Pancreas (tissue), 10 donors: ENCODE data around the gene MYL7. TPM values are rescaled to one million over a fixed set of nuclear protein-coding genes. Genes with fewer than 3 reads are reported as not detected.

ENCODE experiments used
- ATAC-seq, 4 donors: fragments of 200-7000 bp; cut with Tn5 transposase; one replicate each; pipeline versions ENCODE4 v1.8.0 to v1.9.1; 2020; ENCODE audit warnings: mild to moderate bottlenecking in 4 of 4, moderate library complexity in 4 of 4
- DNase-seq, 6 donors: peaks; one replicate each; pipeline ENCODE4 v3.0.0-alpha.2; 2020
- FAIRE-seq: peaks from 2 replicates; lab custom pipeline; 2012; peaks lifted over from hg19 to GRCh38; lab: Jason Lieb, UNC
- H3K27ac ChIP-seq, 4 donors: fragments of 200-600 bp; sonication (generic); 1 replicate in 3 of 4; 2 replicates in 1 of 4; pipeline versions ENCODE4 v1.5.0 to v1.8.0; 2020
- H3K27me3 ChIP-seq, 4 donors: fragments of 200-600 bp; one replicate each; pipeline ENCODE4 v1.8.0; 2021
- H3K36me3 ChIP-seq, 3 donors: fragments of 200-600 bp; sonication (generic) in 1 of 3; one replicate each; pipeline versions ENCODE4 v1.5.0 to v1.8.0; 2020 to 2021
- H3K4me1 ChIP-seq, 3 donors: fragments of 200-600 bp; one replicate each; pipeline ENCODE4 v1.8.0; 2021
- H3K4me3 ChIP-seq, 4 donors: fragments of 200-600 bp; sonication (generic) in 2 of 4; one replicate each; pipeline versions ENCODE4 v1.5.0 to v1.8.0; 2020 to 2021
- H3K9me3 ChIP-seq, 4 donors: fragments of 200-600 bp; one replicate each; pipeline ENCODE4 v1.8.0; 2021
- WGBS, 2 donors: extraction: QIAGEN DNeasy Blood & Tissue Kit; methylation state at CpG; one replicate each; pipeline ENCODE4 v1.1.7; 2013; 5-methylcytosine and 5-hydroxymethylcytosine counted together
- intact Hi-C, 3 donors: fragments of 100-400 bp; cut with DNase I; formaldehyde crosslinking; loops; one replicate each; pipeline versions ENCODE4 v1.11.1 to v1.14.2; 2022
- polyA plus RNA-seq, 2 donors: library from polyadenylated mRNA; stranded (reverse); fragments of 200-250 nt; gene quantifications; one replicate each; pipeline ENCODE4 v1.2.3, GENCODE V29; 2013
- total RNA-seq, 6 donors: library from RNA; stranded (reverse); fragmentation: NEBNext Ultra II Directional in 4 of 6; extraction: Animal tissue kit (Norgen Biotek cat#: 25700) in 4 of 6; gene quantifications; one replicate each; pipeline versions ENCODE4 v1.2.1 to v1.2.4, GENCODE V29; 2021 to 2023
- TF ChIP-seq, protein P1 (sequence below), 4 donors: fragments of 200-600 bp; sonication (generic) in 3 of 4; IDR thresholded peaks; one replicate each; pipeline versions ENCODE4 v1.5.0 to v1.8.0; 2021; ENCODE audit warnings: antibody characterized with exemption in 4 of 4
- donor health status: healthy with polysubstance abuse.
- donor health status: DM: no; HTN: no; CAD: no; lungs with moderate emphysema.
- donor health status: DM: no; HTN: no; CAD: no.
- donor health status: control.
- donor health status: control.
- donor health status: Bipolar disorder and iron deficiency.
- donor health status: DM: yes; HTN: yes; CAD: no.
- donor health status: DM: no; HTN: no; CAD: no.
- donor health status: DM: no; HTN: no; CAD: no.
- donor health status: DM: yes; HTN: yes; CAD: no.

The MYL7 gene
- total and polyA plus RNA-seq, 8 donors, result 0.94 to 2.3 (median 1.9) TPM; not detected in 5

DNA sequence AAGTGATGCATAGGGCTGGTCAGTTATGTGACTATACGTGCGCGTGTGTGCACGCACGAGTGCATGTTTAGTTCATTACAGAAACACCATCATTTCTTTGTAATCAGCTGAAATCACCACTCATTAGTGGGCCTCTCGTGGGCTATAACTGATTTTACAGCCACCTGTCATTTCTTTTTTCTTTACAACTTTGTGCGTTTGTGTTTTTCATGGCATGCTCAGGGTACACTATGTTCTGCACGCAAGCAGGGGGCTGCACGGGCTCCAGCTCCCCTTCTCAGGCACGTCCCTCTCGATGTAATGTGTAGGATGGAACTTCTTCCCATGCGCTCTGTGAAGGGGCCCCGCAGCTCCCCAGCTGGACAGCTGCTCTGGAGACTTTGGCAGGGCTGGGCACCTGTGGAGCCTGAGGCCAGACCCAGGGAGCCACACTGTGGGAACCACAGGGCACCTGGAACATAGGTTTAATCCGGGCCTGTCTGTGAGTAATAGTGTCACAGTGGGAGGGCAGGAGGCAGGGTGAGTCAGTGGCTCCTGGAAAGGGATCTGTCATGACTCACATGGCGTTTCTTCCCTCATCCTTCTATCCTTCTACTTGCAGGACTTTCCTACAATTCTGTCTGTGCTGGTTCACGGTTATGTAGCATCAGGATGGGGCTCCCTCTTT, 43.2 kb upstream of the MYL7 start:
- Histone ChIP-seq H3K9me3 (no peaks in the 10 kb centered on the region), H3K27me3 (no peaks in the 10 kb centered on the region), H3K27ac (no peak overlapping the region), H3K4me1 (no peaks in the 10 kb centered on the region), H3K36me3 (no peaks in the 10 kb centered on the region), H3K4me3 (no peak overlapping the region)
- 71 to 78% methylated on average over 16 of the region's 16 CpGs for WGBS, 2 donors
- DNase-seq, result no peak
- TF ChIP-seq, protein P1, sequence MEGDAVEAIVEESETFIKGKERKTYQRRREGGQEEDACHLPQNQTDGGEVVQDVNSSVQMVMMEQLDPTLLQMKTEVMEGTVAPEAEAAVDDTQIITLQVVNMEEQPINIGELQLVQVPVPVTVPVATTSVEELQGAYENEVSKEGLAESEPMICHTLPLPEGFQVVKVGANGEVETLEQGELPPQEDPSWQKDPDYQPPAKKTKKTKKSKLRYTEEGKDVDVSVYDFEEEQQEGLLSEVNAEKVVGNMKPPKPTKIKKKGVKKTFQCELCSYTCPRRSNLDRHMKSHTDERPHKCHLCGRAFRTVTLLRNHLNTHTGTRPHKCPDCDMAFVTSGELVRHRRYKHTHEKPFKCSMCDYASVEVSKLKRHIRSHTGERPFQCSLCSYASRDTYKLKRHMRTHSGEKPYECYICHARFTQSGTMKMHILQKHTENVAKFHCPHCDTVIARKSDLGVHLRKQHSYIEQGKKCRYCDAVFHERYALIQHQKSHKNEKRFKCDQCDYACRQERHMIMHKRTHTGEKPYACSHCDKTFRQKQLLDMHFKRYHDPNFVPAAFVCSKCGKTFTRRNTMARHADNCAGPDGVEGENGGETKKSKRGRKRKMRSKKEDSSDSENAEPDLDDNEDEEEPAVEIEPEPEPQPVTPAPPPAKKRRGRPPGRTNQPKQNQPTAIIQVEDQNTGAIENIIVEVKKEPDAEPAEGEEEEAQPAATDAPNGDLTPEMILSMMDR (IDR thresholded peaks at IDR 0.05), result no peak
- no peak for FAIRE-seq
- intact Hi-C loops, result no loop called here
- peak in 3 of 4 donors; percentile 21 to 67 (median 50) for ATAC-seq

DNA sequence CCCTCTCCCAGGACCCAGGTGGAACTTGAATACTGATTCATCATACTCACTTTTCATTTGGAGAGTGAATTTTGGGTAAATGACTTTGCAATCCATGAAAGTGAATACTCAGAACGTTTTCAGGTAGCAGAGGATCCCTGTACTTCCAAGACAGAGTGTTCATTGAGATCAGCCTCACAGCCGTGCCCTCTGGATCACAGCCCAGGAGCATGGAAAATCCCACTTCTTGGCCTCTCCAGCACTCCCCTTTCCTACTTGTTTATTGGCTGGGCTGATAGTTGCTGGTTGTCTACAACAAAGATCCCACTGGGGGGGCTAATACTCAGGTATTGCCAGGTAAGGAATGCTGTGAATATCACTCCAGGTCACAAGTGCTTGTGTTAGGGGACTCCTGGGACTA, 42.3 kb upstream of the MYL7 start:
- Histone ChIP-seq H3K27ac (no peak overlapping the region), H3K27me3 (no peaks in the 10 kb centered on the region), H3K9me3 (no peaks in the 10 kb centered on the region), H3K4me1 (no peaks in the 10 kb centered on the region), H3K4me3 (no peak overlapping the region), H3K36me3 (no peaks in the 10 kb centered on the region)
- WGBS, 2 donors, result 20 to 36% methylated on average over 2 of the region's 2 CpGs
- intact Hi-C loops, result no loop called here
- no peak for DNase-seq
- peak in 1 of 4 donors; percentile 31 for ATAC-seq
- TF ChIP-seq, protein P1 (IDR thresholded peaks at IDR 0.05), result no peak
- FAIRE-seq, result no peak

DNA sequence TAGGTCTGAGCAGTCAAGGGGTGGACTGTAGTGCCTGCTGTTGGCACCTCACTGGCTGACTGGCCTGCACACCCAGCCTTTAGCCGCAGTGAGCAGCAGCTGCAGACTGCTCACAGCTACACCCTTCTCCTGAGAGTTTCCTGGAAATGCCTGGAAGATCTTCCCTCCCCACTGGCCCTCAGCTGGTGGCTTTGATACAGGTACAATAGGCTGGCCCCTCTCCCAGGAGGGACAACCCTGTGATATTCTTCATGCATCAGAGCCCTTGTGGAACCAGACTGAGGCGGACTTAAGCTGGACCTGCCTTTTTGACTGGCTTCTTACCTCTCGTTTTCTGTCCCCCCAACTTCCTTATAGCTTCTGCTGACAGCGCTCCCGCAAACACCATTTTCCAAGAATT, 41.7 kb upstream of the MYL7 start:
- H3K4me3 ChIP-seq, result no peak overlapping the region
- no peaks in the 10 kb centered on the region for H3K27me3 ChIP-seq
- FAIRE-seq (no peak), DNase-seq (no peak), ATAC-seq (no peak)
- TF ChIP-seq, protein P1 (IDR thresholded peaks at IDR 0.05), result no peak
- no peaks in the 10 kb centered on the region for H3K4me1 ChIP-seq
- no peaks in the 10 kb centered on the region for H3K9me3 ChIP-seq
- H3K36me3 ChIP-seq, result no peaks in the 10 kb centered on the region
- no peak overlapping the region for H3K27ac ChIP-seq
- intact Hi-C loops, result no loop called here
- 69 to 85% methylated on average over 5 of the region's 5 CpGs for WGBS, 2 donors

DNA sequence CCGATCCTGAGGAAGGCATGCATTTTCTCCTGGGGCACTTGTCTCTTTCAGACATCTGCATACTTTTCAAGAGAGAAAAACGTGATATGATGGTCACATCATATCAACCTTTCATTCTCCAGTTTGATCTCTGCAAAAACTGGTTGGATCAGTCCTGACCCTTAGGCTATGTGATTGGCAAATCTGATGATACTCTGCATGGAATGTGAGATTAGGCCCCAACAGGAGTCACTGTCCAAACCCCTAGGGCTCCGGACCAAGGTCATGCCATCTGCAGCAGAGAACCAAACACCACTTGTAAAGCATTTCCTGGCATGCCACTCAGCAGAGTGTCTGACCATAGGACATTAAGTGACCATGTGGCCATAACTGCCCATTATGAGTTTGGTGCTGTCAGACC, 39.5 kb upstream of the MYL7 start:
- 46 to 51% methylated on average over 3 of the region's 3 CpGs for WGBS, 2 donors
- Histone ChIP-seq H3K4me1 (no peaks in the 10 kb centered on the region), H3K27me3 (no peaks in the 10 kb centered on the region), H3K36me3 (no peaks in the 10 kb centered on the region), H3K27ac (no peak overlapping the region), H3K9me3 (no peaks in the 10 kb centered on the region), H3K4me3 (no peak overlapping the region)
- no peak for DNase-seq
- ATAC-seq, result no peak
- intact Hi-C loops, result no loop called here
- TF ChIP-seq, protein P1 (IDR thresholded peaks at IDR 0.05), result no peak
- no peak for FAIRE-seq

DNA sequence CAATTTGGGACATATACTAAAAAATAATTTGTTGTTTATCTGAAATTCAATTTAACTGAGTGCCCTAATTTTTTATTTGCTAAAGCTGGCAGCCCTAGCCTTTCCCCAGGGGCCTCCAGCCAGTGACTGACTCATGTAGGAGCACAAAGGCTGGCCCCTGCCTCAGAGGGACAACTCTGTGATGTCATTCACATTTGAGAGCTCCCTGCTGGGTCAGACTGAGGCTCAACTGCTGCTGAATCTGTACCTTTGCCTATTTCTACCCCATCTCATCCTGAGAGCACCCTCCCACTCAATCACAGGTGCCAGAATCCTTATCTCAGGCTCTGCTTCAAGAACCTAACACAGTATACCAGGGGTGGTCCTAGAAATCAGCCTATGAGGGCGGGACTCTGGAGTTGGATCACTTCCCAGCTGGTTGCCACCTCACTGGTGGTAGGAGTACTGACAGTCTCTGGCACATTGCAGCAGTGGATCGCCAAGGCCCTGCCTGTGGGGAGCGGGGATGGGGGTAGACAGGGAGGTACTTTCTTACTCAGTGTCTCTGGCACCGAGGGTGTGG, 36.5 kb upstream of the MYL7 start:
- WGBS, 2 donors, result 64 to 71% methylated on average over 4 of the region's 4 CpGs
- peak in 1 of 4 donors; percentile 33 for ATAC-seq

More for the DNA sequence above, 36.5 kb upstream of the MYL7 start:
- H3K4me3 ChIP-seq, result no peak overlapping the region
- TF ChIP-seq, protein P1 (IDR thresholded peaks at IDR 0.05), result no peak
- no peaks in the 10 kb centered on the region for H3K9me3 ChIP-seq
- no peaks in the 10 kb centered on the region for H3K27me3 ChIP-seq
- no peaks in the 10 kb centered on the region for H3K36me3 ChIP-seq
- FAIRE-seq (no peak), DNase-seq (no peak)
- H3K27ac ChIP-seq, result no peak overlapping the region
- intact Hi-C loops, result no loop called here
- H3K4me1 ChIP-seq, result no peaks in the 10 kb centered on the region
